ENCODE results near the gene MVB12B. TPM values are rescaled to one million over a fixed set of nuclear protein-coding genes. Genes with fewer than 3 reads are reported as not detected.

The MVB12B gene
- total and polyA plus RNA-seq, 2 of the 4 experiments (the other 2 are of a cell fraction), result 2.0 to 4.0 TPM

DNA sequence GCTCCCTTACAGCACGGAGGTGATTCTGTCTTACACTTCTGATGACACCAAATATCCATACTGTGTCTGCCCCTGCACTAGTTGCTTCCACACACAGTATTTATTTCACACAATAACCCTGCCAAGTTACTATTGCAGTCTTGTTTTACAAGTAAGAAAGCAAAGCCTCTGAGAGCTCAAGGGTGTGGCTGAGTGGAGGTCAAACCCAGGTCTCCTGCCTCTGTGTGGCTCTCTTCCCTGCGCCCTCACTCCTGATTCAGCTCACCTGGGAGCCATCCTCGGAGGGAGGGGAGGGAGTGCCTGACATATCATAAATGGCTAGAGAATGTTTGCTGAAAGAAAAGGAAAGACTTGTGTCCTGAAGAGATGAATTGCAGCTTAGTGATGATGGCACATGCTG, 41.0 kb downstream of the MVB12B start:
- H3K27ac ChIP-seq (ENCODE audit: insufficient read depth, low read length), result no peak overlapping the region
- no peak overlapping the region for H2BK5ac ChIP-seq (ENCODE audit: low read depth, low read length, poor library complexity, severe bottlenecking)
- H3K4ac ChIP-seq (ENCODE audit: low read depth, low read length), result no peak overlapping the region
- ChIA-PET CTCF (no interaction called here), POLR2A (ENCODE audit: unreplicated experiment) (no interaction called here)
- no peak overlapping the region for H2BK20ac ChIP-seq (ENCODE audit: low read depth, low read length)
- DNase-seq (no peak), ATAC-seq (ENCODE audit: low read depth) (no peak)
- no peak for TF ChIP-seq RAD21 (IDR thresholded peaks at IDR 0.05; ENCODE audit: low read length)
- TF ChIP-seq BHLHE40 (IDR thresholded peaks at IDR 0.05; ENCODE audit: low read depth, low read length), result no peak
- no peak for TF ChIP-seq CEBPB (IDR thresholded peaks at IDR 0.05; ENCODE audit: low read depth, low read length)
- TF ChIP-seq FOS (IDR thresholded peaks at IDR 0.05; ENCODE audit: low read depth, low read length), result no peak
- no peaks in the 10 kb centered on the region for H3K36me3 ChIP-seq (ENCODE audit: control insufficient read depth, insufficient read depth, low read length)
- H2AK5ac ChIP-seq (ENCODE audit: low read depth, low read length), result no peak overlapping the region
- H3K27me3 ChIP-seq (ENCODE audit: control insufficient read depth, insufficient read depth, low read length), result no peaks in the 10 kb centered on the region
- no peak overlapping the region for H3K14ac ChIP-seq (replicated peaks; ENCODE audit: low read depth, low read length)
- H2AK9ac ChIP-seq (replicated peaks; ENCODE audit: low read depth, low read length, poor library complexity), result no peak overlapping the region
- intact Hi-C loops (cut with micrococcal nuclease) (no loop called here), dilution Hi-C loops (cut with HindIII; ENCODE audit: low sequenced_read_pairs, unreplicated experiment) (no loop called here), in situ Hi-C loops (cut with MboI; ENCODE audit: low sequenced_read_pairs) (no loop called here)
- H3K4me3 ChIP-seq (ENCODE audit: insufficient read depth, low read depth, low read length), result no peak overlapping the region
- H4K8ac ChIP-seq (ENCODE audit: low read depth in 2 of 2, low read length in 2 of 2), result no peak overlapping the region
- peaks cover 0 to 12% of the 10 kb centered on the region in 2 experiments; a peak in 2 of 4 replicates for H3K79me1 ChIP-seq (ENCODE audit: low read depth in 1 of 2, low read length in 2 of 2)
- no peak overlapping the region for H3K18ac ChIP-seq (ENCODE audit: low read depth, low read length)
- no peak overlapping the region for H4K5ac ChIP-seq (ENCODE audit: low read depth, low read length)
- H2BK15ac ChIP-seq (ENCODE audit: low read depth, low read length), result no peak overlapping the region
- H3K4me1 ChIP-seq (ENCODE audit: control insufficient read depth, insufficient read depth, low read length), result peaks cover 3% of the 10 kb centered on the region; the same call in 1 of the 2 replicates
- no TSS peak for BruUV-seq (replicated peaks)
- H2BK120ac ChIP-seq (ENCODE audit: low read depth, low read length), result no peak overlapping the region
- H3K4me2 ChIP-seq (ENCODE audit: low read depth, low read length), result no peak overlapping the region
- H4K20me1 ChIP-seq (ENCODE audit: insufficient read depth, low read length), result no peaks in the 10 kb centered on the region; the same call in 1 of the 2 replicates
- H4K91ac ChIP-seq (ENCODE audit: insufficient read depth, low read depth, low read length), result no peak overlapping the region
- H3K23ac ChIP-seq (ENCODE audit: low read depth, low read length), result no peak overlapping the region
- no peak overlapping the region for H3K9ac ChIP-seq (ENCODE audit: low read depth, low read length)
- WGBS, 2 experiments (ENCODE audit: extremely low coverage in 2 of 2, insufficient read length in 1 of 2), result no CpG with 5 or more reads among the region's 3 CpGs
- peaks cover 9% of the 10 kb centered on the region for H3K9me1 ChIP-seq (ENCODE audit: insufficient read depth, low read length)
- no peak overlapping the region for H3K56ac ChIP-seq (ENCODE audit: extremely low read depth, insufficient read depth, low read length)
- no peak overlapping the region for H2AFZ ChIP-seq (replicated peaks; ENCODE audit: low read length, poor library complexity)
- H3K9me3 ChIP-seq (ENCODE audit: control insufficient read depth, insufficient read depth, low read length), result no peaks in the 10 kb centered on the region
